BLaER1 (cell line): ENCODE data around the gene LRIG3.

Experiments
- H3K27ac ChIP-seq: shearing (Covaris generic); formaldehyde crosslinking; 2 replicates; pipeline ENCODE4 v1.8.1; 2022
- H3K27me3 ChIP-seq: shearing (Covaris generic); formaldehyde crosslinking; 2 replicates; pipeline ENCODE4 v1.8.1; 2022
- H3K36me3 ChIP-seq: shearing (Covaris generic); formaldehyde crosslinking; 2 replicates; pipeline ENCODE4 v1.8.1; 2022
- H3K4me1 ChIP-seq: shearing (Covaris generic); formaldehyde crosslinking; 2 replicates; pipeline ENCODE4 v1.8.1; 2022
- H3K4me2 ChIP-seq: shearing (Covaris generic); formaldehyde crosslinking; 2 replicates; pipeline ENCODE4 v1.8.1; 2022
- H3K4me3 ChIP-seq: shearing (Covaris generic); formaldehyde crosslinking; 2 replicates; pipeline ENCODE4 v1.8.1; 2022
- H3K9ac ChIP-seq: shearing (Covaris generic); formaldehyde crosslinking; 2 replicates; pipeline ENCODE4 v1.8.1; 2022
- H3K9me3 ChIP-seq: shearing (Covaris generic); formaldehyde crosslinking; 2 replicates; pipeline ENCODE4 v1.8.1; 2022
- H4K20me1 ChIP-seq: shearing (Covaris generic); formaldehyde crosslinking; 2 replicates; pipeline ENCODE4 v1.8.1; 2022
- Cebpa-rat ChIP-seq: shearing (Covaris generic); IDR thresholded peaks from 2 replicates; pipeline ENCODE4 v1.8.1; 2022

The LRIG3 gene, protein sequence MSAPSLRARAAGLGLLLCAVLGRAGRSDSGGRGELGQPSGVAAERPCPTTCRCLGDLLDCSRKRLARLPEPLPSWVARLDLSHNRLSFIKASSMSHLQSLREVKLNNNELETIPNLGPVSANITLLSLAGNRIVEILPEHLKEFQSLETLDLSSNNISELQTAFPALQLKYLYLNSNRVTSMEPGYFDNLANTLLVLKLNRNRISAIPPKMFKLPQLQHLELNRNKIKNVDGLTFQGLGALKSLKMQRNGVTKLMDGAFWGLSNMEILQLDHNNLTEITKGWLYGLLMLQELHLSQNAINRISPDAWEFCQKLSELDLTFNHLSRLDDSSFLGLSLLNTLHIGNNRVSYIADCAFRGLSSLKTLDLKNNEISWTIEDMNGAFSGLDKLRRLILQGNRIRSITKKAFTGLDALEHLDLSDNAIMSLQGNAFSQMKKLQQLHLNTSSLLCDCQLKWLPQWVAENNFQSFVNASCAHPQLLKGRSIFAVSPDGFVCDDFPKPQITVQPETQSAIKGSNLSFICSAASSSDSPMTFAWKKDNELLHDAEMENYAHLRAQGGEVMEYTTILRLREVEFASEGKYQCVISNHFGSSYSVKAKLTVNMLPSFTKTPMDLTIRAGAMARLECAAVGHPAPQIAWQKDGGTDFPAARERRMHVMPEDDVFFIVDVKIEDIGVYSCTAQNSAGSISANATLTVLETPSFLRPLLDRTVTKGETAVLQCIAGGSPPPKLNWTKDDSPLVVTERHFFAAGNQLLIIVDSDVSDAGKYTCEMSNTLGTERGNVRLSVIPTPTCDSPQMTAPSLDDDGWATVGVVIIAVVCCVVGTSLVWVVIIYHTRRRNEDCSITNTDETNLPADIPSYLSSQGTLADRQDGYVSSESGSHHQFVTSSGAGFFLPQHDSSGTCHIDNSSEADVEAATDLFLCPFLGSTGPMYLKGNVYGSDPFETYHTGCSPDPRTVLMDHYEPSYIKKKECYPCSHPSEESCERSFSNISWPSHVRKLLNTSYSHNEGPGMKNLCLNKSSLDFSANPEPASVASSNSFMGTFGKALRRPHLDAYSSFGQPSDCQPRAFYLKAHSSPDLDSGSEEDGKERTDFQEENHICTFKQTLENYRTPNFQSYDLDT

GRCh38 chr12:58920102-58920960 is at the start of gene LRIG3:
Gene LRIG3 (minus strand): TSS chr12:58920504. CDS start chr12:58920235, 269 bp downstream.
- H3K27ac ChIP-seq = no peak within 1 kb of the TSS
- H3K27me3 ChIP-seq = no peaks in the 10 kb centered on the region
- H4K20me1 ChIP-seq = no peaks in the 10 kb centered on the region
- no peak within 1 kb of the TSS for H3K4me3 ChIP-seq
- no peaks in the 10 kb centered on the region for H3K4me1 ChIP-seq
- H3K9me3 ChIP-seq = peaks cover 15% of the 10 kb centered on the region
- no peaks in the 10 kb centered on the region for H3K36me3 ChIP-seq
- no peak within 1 kb of the TSS for H3K9ac ChIP-seq
- TF ChIP-seq Cebpa-rat = no peak
- H3K4me2 ChIP-seq = no peak within 1 kb of the TSS

- TF ChIP-seq Cebpa-rat = no peak
- no peak overlapping the region for H3K4me2 ChIP-seq
- no peak overlapping the region for H3K27ac ChIP-seq
Observed at GRCh38 chr12:58969237-58969636, 48.9 kb upstream of the LRIG3 start.

DNA sequence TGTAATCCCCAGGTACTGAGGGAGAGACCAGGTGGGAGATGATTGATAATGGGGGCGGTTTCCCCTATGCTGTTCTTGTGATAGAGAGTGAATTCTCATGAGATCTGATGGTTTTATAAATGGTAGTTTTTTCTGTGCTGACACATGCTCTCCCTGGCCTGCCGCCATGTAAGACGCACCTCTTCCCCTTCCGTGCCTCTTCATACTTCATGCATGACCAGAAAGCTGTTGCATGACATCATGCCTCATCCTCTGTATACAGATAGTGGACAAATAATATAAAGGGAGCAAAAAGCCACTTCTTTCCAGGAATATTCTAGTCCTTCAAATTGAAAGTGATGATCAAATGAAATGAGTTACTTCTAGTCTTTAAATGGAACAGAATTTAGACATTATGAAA is 47.3 kb upstream of the LRIG3 start:
- TF ChIP-seq Cebpa-rat = no peak
- Histone ChIP-seq H3K9ac (no peak overlapping the region), H3K9me3 (no peaks in the 10 kb centered on the region), H4K20me1 (no peaks in the 10 kb centered on the region), H3K27me3 (no peaks in the 10 kb centered on the region), H3K4me2 (no peak overlapping the region), H3K4me3 (no peak overlapping the region), H3K36me3 (no peaks in the 10 kb centered on the region), H3K4me1 (no peaks in the 10 kb centered on the region), H3K27ac (no peak overlapping the region)

More at GRCh38 chr12:58969237-58969636, 48.9 kb upstream of the LRIG3 start:
- H3K4me1 ChIP-seq = no peaks in the 10 kb centered on the region
- no peak overlapping the region for H3K9ac ChIP-seq
- H3K4me3 ChIP-seq = no peak overlapping the region
- no peaks in the 10 kb centered on the region for H3K9me3 ChIP-seq
- H3K27me3 ChIP-seq = no peaks in the 10 kb centered on the region
- no peaks in the 10 kb centered on the region for H3K36me3 ChIP-seq
- no peaks in the 10 kb centered on the region for H4K20me1 ChIP-seq

GRCh38 chr12:58966939-58967338 is 46.6 kb upstream of the LRIG3 start:
- Histone ChIP-seq H3K27ac (no peak overlapping the region), H3K4me1 (no peaks in the 10 kb centered on the region), H3K36me3 (no peaks in the 10 kb centered on the region), H3K9ac (no peak overlapping the region), H4K20me1 (no peaks in the 10 kb centered on the region), H3K27me3 (no peaks in the 10 kb centered on the region), H3K9me3 (no peaks in the 10 kb centered on the region), H3K4me2 (no peak overlapping the region), H3K4me3 (no peak overlapping the region)
- no peak for TF ChIP-seq Cebpa-rat

- H3K4me2 ChIP-seq = no peak overlapping the region
- TF ChIP-seq Cebpa-rat = no peak
- H3K27me3 ChIP-seq = no peaks in the 10 kb centered on the region
- H3K4me1 ChIP-seq = no peaks in the 10 kb centered on the region
- H4K20me1 ChIP-seq = no peaks in the 10 kb centered on the region
- H3K9ac ChIP-seq = no peak overlapping the region
- no peak overlapping the region for H3K4me3 ChIP-seq
- no peaks in the 10 kb centered on the region for H3K36me3 ChIP-seq
- H3K27ac ChIP-seq = no peak overlapping the region
- H3K9me3 ChIP-seq = no peaks in the 10 kb centered on the region
Observed at GRCh38 chr12:58965568-58965967, 45.3 kb upstream of the LRIG3 start.

GRCh38 chr12:58963844-58964243 is 43.5 kb upstream of the LRIG3 start:
- TF ChIP-seq Cebpa-rat = no peak

DNA sequence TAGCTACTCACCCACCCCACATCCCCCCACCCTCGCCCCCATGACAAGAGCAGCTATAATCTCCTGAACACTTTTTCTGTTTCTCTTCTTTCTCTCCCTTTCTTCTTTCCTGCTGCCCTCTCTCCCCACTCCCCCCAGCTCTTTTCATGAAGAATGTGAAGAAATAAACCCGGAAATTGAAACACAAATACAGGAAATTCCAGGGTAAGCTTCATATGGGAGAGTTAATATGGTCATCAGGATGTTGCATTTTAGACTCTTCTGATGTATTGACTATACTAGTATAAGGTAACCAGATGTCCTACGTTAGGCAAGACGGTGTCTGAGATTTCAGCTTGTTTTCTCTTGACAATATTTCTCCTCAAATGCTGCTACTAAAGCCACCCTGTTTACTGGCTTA is 41.6 kb upstream of the LRIG3 start:
- no peak for TF ChIP-seq Cebpa-rat

More at GRCh38 chr12:58963844-58964243, 43.5 kb upstream of the LRIG3 start:
- H3K9ac ChIP-seq = no peak overlapping the region
- H3K9me3 ChIP-seq = no peaks in the 10 kb centered on the region
- H3K4me3 ChIP-seq = no peak overlapping the region
- H3K27ac ChIP-seq = no peak overlapping the region
- H3K4me2 ChIP-seq = no peak overlapping the region
- no peaks in the 10 kb centered on the region for H4K20me1 ChIP-seq
- no peaks in the 10 kb centered on the region for H3K36me3 ChIP-seq
- no peaks in the 10 kb centered on the region for H3K27me3 ChIP-seq
- no peaks in the 10 kb centered on the region for H3K4me1 ChIP-seq

DNA sequence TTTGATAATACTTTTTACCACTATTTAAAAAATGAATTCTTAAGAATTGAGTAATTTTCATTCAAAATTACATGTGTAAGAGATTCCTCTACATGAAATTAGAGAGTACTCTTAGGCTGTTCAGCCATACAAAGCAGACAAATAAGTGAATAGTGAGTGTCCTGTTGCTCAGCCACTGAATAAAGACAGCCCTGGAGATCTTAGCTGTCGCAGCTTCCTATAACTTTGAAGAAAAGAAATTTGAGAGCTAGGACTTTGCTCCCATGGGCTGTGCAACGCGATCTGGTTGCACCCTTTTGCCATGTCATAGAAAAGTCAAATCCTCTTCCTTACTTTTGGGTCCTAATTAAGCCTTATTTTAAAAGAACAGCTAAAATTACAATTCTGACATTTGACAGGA is 40.9 kb upstream of the LRIG3 start:
- H4K20me1 ChIP-seq = no peaks in the 10 kb centered on the region
- H3K36me3 ChIP-seq = no peaks in the 10 kb centered on the region
- no peak overlapping the region for H3K9ac ChIP-seq
- H3K4me2 ChIP-seq = no peak overlapping the region
- no peaks in the 10 kb centered on the region for H3K4me1 ChIP-seq
- TF ChIP-seq Cebpa-rat = no peak
- no peaks in the 10 kb centered on the region for H3K27me3 ChIP-seq
- no peak overlapping the region for H3K4me3 ChIP-seq
- no peak overlapping the region for H3K27ac ChIP-seq
- H3K9me3 ChIP-seq = no peaks in the 10 kb centered on the region

More for the DNA sequence above, 41.6 kb upstream of the LRIG3 start:
- no peak overlapping the region for H3K9ac ChIP-seq
- no peak overlapping the region for H3K4me2 ChIP-seq
- H3K36me3 ChIP-seq = no peaks in the 10 kb centered on the region
- H4K20me1 ChIP-seq = no peaks in the 10 kb centered on the region
- no peaks in the 10 kb centered on the region for H3K4me1 ChIP-seq
- no peak overlapping the region for H3K27ac ChIP-seq
- no peaks in the 10 kb centered on the region for H3K27me3 ChIP-seq
- no peaks in the 10 kb centered on the region for H3K9me3 ChIP-seq
- no peak overlapping the region for H3K4me3 ChIP-seq
